ENCODE measurements around the gene PIGO. TPM values are rescaled to one million over a fixed set of nuclear protein-coding genes. Genes with fewer than 3 reads are reported as not detected.

Gene PIGO
- polyA plus RNA-seq, 3 donors: 29.8 to 40.0 (median 33.8) TPM

- DNase-seq (ENCODE audit: extremely low read depth in 1 of 11, low read depth in 9 of 11, low spot score in 4 of 11): no peak
These were observed 18.3 kb downstream of the PIGO start for GRCh38 chr9:35078066-35078465.

- no peak for DNase-seq (ENCODE audit: extremely low read depth in 1 of 11, low read depth in 9 of 11, low spot score in 4 of 11)
These were observed 19.5 kb downstream of the PIGO start for GRCh38 chr9:35076848-35077247.

- DNase-seq (ENCODE audit: extremely low read depth in 1 of 11, low read depth in 9 of 11, low spot score in 4 of 11): no peak
These were observed 21.0 kb downstream of the PIGO start for GRCh38 chr9:35075358-35075757.

- no peak for DNase-seq (ENCODE audit: extremely low read depth in 1 of 11, low read depth in 9 of 11, low spot score in 4 of 11)
These were observed 21.6 kb downstream of the PIGO start for GRCh38 chr9:35074791-35075190.

- DNase-seq (ENCODE audit: extremely low read depth in 1 of 11, low read depth in 9 of 11, low spot score in 4 of 11): no peak
These were observed 22.2 kb downstream of the PIGO start for GRCh38 chr9:35074141-35074540.

GRCh38 chr9:35073279-35073612 is 23.1 kb downstream of the PIGO start:
- no peak for DNase-seq (ENCODE audit: extremely low read depth in 1 of 11, low read depth in 9 of 11, low spot score in 4 of 11)

- peak; percentile 93 to 98 (median 96) for DNase-seq (ENCODE audit: extremely low read depth in 1 of 11, low read depth in 9 of 11, low spot score in 4 of 11)
These were observed 23.7 kb downstream of the PIGO start, which contains the start of gene VCP for GRCh38 chr9:35072461-35073278. VCP (minus strand) TSS chr9:35072625; CDS start chr9:35072353, 272 bp downstream.

GRCh38 chr9:35071814-35072460 is 24.5 kb downstream of the PIGO start:
- peak; percentile 60 to 79 (median 72) for DNase-seq (ENCODE audit: extremely low read depth in 1 of 11, low read depth in 9 of 11, low spot score in 4 of 11)

- DNase-seq (ENCODE audit: extremely low read depth in 1 of 11, low read depth in 9 of 11, low spot score in 4 of 11): no peak
These were observed 25.3 kb downstream of the PIGO start for GRCh38 chr9:35070823-35071813.

- DNase-seq (ENCODE audit: extremely low read depth in 1 of 11, low read depth in 9 of 11, low spot score in 4 of 11): no peak
These were observed 27.4 kb downstream of the PIGO start for GRCh38 chr9:35069020-35069419.

- no peak for DNase-seq (ENCODE audit: extremely low read depth in 1 of 11, low read depth in 9 of 11, low spot score in 4 of 11)
These were observed 29.3 kb downstream of the PIGO start for GRCh38 chr9:35067056-35067455.

GRCh38 chr9:35060548-35061207 is 35.7 kb downstream of the PIGO start:
- DNase-seq (ENCODE audit: extremely low read depth in 1 of 11, low read depth in 9 of 11, low spot score in 4 of 11): no peak

GRCh38 chr9:35059438-35059837 is 37.0 kb downstream of the PIGO start:
- no peak for DNase-seq (ENCODE audit: extremely low read depth in 1 of 11, low read depth in 9 of 11, low spot score in 4 of 11)

- no peak for DNase-seq (ENCODE audit: extremely low read depth in 1 of 11, low read depth in 9 of 11, low spot score in 4 of 11)
These were observed 39.1 kb downstream of the PIGO start for GRCh38 chr9:35057271-35057620.

- DNase-seq (ENCODE audit: extremely low read depth in 1 of 11, low read depth in 9 of 11, low spot score in 4 of 11): no peak
These were observed 39.7 kb downstream of the PIGO start for GRCh38 chr9:35056571-35057270.

- no peak for DNase-seq (ENCODE audit: extremely low read depth in 1 of 11, low read depth in 9 of 11, low spot score in 4 of 11)
These were observed 41.3 kb downstream of the PIGO start for GRCh38 chr9:35054871-35055644.

GRCh38 chr9:35054185-35054835 is 42.1 kb downstream of the PIGO start:
- no peak for DNase-seq (ENCODE audit: extremely low read depth in 1 of 11, low read depth in 9 of 11, low spot score in 4 of 11)
